UCSD-AML1 (cell line): ENCODE results near the gene CA5A.
"Not testable (repeated sequence)": the region's sequence is repeated elsewhere in the genome, so short reads cannot be mapped to it uniquely, and the experiment has no call there.

Source experiments
- DNase-seq: peaks from one replicate; lab custom pipeline; 2025; ENCODE audit not compliant: unreplicated experiment; lab: John Stamatoyannopoulos, UW

Gene CA5A

GRCh38 chr16:87949071-87949744 lies 12.9 kb upstream of the CA5A start:
- DNase-seq, result no peak

GRCh38 chr16:87948735-87949070 lies 12.4 kb upstream of the CA5A start:
- no peak for DNase-seq

GRCh38 chr16:87948119-87948545 lies 11.8 kb upstream of the CA5A start:
- DNase-seq, result no peak

GRCh38 chr16:87947356-87948118 lies 11.2 kb upstream of the CA5A start:
- DNase-seq, result no peak

- DNase-seq, result no peak
Measured at GRCh38 chr16:87946596-87947347, 10.4 kb upstream of the CA5A start.

GRCh38 chr16:87945351-87946042 lies 9.2 kb upstream of the CA5A start:
- no peak for DNase-seq

- DNase-seq, result no peak
Measured at GRCh38 chr16:87942680-87943079, 6.4 kb upstream of the CA5A start.

GRCh38 chr16:87939562-87940423 lies 3.5 kb upstream of the CA5A start:
- DNase-seq, result no peak

GRCh38 chr16:87938412-87938949 lies 2.2 kb upstream of the CA5A start:
- no peak for DNase-seq

GRCh38 chr16:87937231-87937542 lies 858 bp upstream of the CA5A start:
- DNase-seq, result not testable (repeated sequence)

- DNase-seq, result not testable (repeated sequence)
Measured at GRCh38 chr16:87936016-87936374, 334 bp downstream of the CA5A start.

- DNase-seq, result not testable (repeated sequence)
Measured at GRCh38 chr16:87934752-87935425, 1.4 kb downstream of the CA5A start.

GRCh38 chr16:87933140-87933495 lies 3.2 kb downstream of the CA5A start:
- DNase-seq, result no peak

- not testable (repeated sequence) for DNase-seq
Measured at GRCh38 chr16:87932475-87933139, 3.7 kb downstream of the CA5A start.

- DNase-seq, result peak; percentile 84
Measured at GRCh38 chr16:87931504-87931903, 4.8 kb downstream of the CA5A start.

- peak; percentile 34 for DNase-seq
Measured at GRCh38 chr16:87930456-87930855, 5.9 kb downstream of the CA5A start.

GRCh38 chr16:87929986-87930385 lies 6.3 kb downstream of the CA5A start:
- DNase-seq, result no peak

GRCh38 chr16:87927195-87927562 lies 9.2 kb downstream of the CA5A start:
- DNase-seq, result no peak
